K562 (cell line): ENCODE results near the gene DDRGK1. TPM values are rescaled to one million over a fixed set of nuclear protein-coding genes. Genes with fewer than 3 reads are reported as not detected.
"Not testable (repeated sequence)": the region's sequence is repeated elsewhere in the genome, so short reads cannot be mapped to it uniquely, and the experiment has no call there.

Experiments
- ATAC-seq: fragments of 200-7000 bp; cut with Tn5 transposase; 3 replicates; pipeline ENCODE4 v1.9.1; 2020; ENCODE audit warnings: moderate library complexity
- BruUV-seq: library from RNA; stranded (reverse); fragments of 400-500 nt; replicated peaks from 2 replicates; lab custom pipeline; 2021; lab: Mats Ljungman, UMichigan
- CTCF ChIA-PET: fragments of 300-600 bp; formaldehyde crosslinking; extraction: SDS; loops from one replicate; lab custom pipeline; 2021; ENCODE audit warnings: low intra/inter-chr PET ratio; lab: Yijun Ruan, JAX
- POLR2A ChIA-PET: fragments of 300-600, 350-650 bp; sonication (Branson Sonifier 250); formaldehyde crosslinking; extraction: SDS; loops from one replicate; lab custom pipeline; 2021; ENCODE audit warnings: antibody characterized with exemption, inconsistent platforms; lab: Yijun Ruan, JAX
- DNase-seq, 4 experiments: peaks; one replicate each; pipeline versions ENCODE4 v3.0.0 to v3.0.0-alpha.2; 2011 to 2018; ENCODE audit warnings: low spot score in 3 of 4, mixed read lengths in 3 of 4; ENCODE audit errors: extremely low read depth in 1 of 4
- FAIRE-seq: peaks from 2 replicates; lab custom pipeline; 2011; peaks lifted over from hg19 to GRCh38; lab: Jason Lieb, UNC
- H2AFZ ChIP-seq: 2 replicates; pipeline ENCODE4 v1.6.0; 2011; ENCODE audit warnings: low read depth, low read length, control low read depth, inconsistent platforms
- H3K27ac ChIP-seq: fragments of 200-600 bp; 3 replicates; pipeline ENCODE4 v1.8.0; 2011; ENCODE audit warnings: low read depth, mild to moderate bottlenecking, control low read depth, inconsistent platforms, low read length, moderate library complexity, mixed read lengths; ENCODE audit errors: extremely low read depth
- H3K27me3 ChIP-seq, 2 experiments: fragments of 300-600 bp in 1 of 2; 2 replicates in 1 of 2; 3 replicates in 1 of 2; pipeline versions ENCODE4 v1.6.0 to v1.8.0; 2011; ENCODE audit warnings: inconsistent platforms in 2 of 2, low read length in 2 of 2, mild to moderate bottlenecking in 1 of 2, mixed read lengths in 1 of 2, moderate library complexity in 1 of 2; ENCODE audit not compliant: control insufficient read depth in 2 of 2, insufficient read depth in 2 of 2
- H3K36me3 ChIP-seq: fragments of 300-600 bp; 3 replicates; pipeline ENCODE4 v1.8.0; 2011; ENCODE audit warnings: mild to moderate bottlenecking, low read length, inconsistent platforms; ENCODE audit not compliant: control insufficient read depth, insufficient read depth
- H3K4me1 ChIP-seq, 2 experiments: fragments of 200-600 bp in 1 of 2; replicated peaks in 1 of 2; 2 replicates in 1 of 2; 3 replicates in 1 of 2; pipeline versions ENCODE4 v1.5.1 to v1.8.0; 2011; ENCODE audit warnings: inconsistent platforms in 2 of 2, low read length in 2 of 2, mild to moderate bottlenecking in 1 of 2, mixed read lengths in 1 of 2, moderate library complexity in 1 of 2; ENCODE audit not compliant: control insufficient read depth in 2 of 2, insufficient read depth in 2 of 2
- H3K4me2 ChIP-seq: 2 replicates; pipeline ENCODE4 v1.6.1; 2011; ENCODE audit warnings: low read length, control low read depth, inconsistent platforms, mixed read lengths; ENCODE audit not compliant: insufficient read depth
- H3K4me3 ChIP-seq: fragments of 200-600 bp; sonication (generic), shearing (Covaris generic); 2 replicates; pipeline ENCODE4 v1.5.1; 2016; ENCODE audit warnings: control low read depth, inconsistent platforms
- H3K79me2 ChIP-seq: fragments of 200-600 bp; 3 replicates; pipeline ENCODE4 v1.8.0; 2011; ENCODE audit warnings: low read length, inconsistent platforms; ENCODE audit not compliant: control insufficient read depth, insufficient read depth
- H3K9ac ChIP-seq, 2 experiments: 2 replicates each; pipeline versions ENCODE4 v1.6.0 to v1.6.1; 2011; ENCODE audit warnings: low read depth in 2 of 2, low read length in 2 of 2, control low read depth in 1 of 2, inconsistent platforms in 1 of 2, mild to moderate bottlenecking in 1 of 2, mixed read lengths in 1 of 2; ENCODE audit not compliant: insufficient read depth in 1 of 2
- H3K9me1 ChIP-seq: one replicate; pipeline ENCODE4 v1.6.0; 2011; ENCODE audit warnings: inconsistent platforms, mild to moderate bottlenecking, low read length, moderate library complexity; ENCODE audit not compliant: control insufficient read depth, insufficient read depth
- H3K9me3 ChIP-seq: replicated peaks from 2 replicates; pipeline ENCODE4 v1.5.1; 2011; ENCODE audit warnings: low read depth, low read length, inconsistent platforms; ENCODE audit not compliant: control insufficient read depth, insufficient read depth
- H4K20me1 ChIP-seq: replicated peaks from 2 replicates; pipeline ENCODE4 v1.6.1; 2011; ENCODE audit warnings: low read length, inconsistent platforms, mixed read lengths; ENCODE audit not compliant: control insufficient read depth, insufficient read depth
- CEBPB ChIP-seq: fragments of 450-650 bp; IDR thresholded peaks from 2 replicates; pipeline ENCODE4 v1.6.1; 2016; ENCODE audit warnings: missing genetic modification characterization, missing compliant biosample characterization
- HDAC8 ChIP-seq: fragments of 450-650 bp; IDR thresholded peaks from 2 replicates; pipeline ENCODE4 v1.6.1; 2016; ENCODE audit warnings: mild to moderate bottlenecking, missing genetic modification characterization, moderate library complexity, missing compliant biosample characterization
- NCOA2 ChIP-seq, 2 experiments: fragments of 450-650 bp; IDR thresholded peaks; 2 replicates each; pipeline ENCODE4 v1.6.1; 2018; ENCODE audit warnings: mild to moderate bottlenecking in 2 of 2, moderate library complexity in 1 of 2; ENCODE audit not compliant: partially characterized antibody in 2 of 2
- SP1 ChIP-seq: sonication (generic); formaldehyde crosslinking; IDR thresholded peaks from 2 replicates; pipeline ENCODE4 v1.8.1; 2022; ENCODE audit warnings: mild to moderate bottlenecking, missing genetic modification reagents
- WGBS: fragments of 100-300 bp; shearing (Covaris generic); methylation state at CpG from one replicate; pipeline ENCODE4 v1.1.6; 2016; ENCODE audit warnings: low coverage, mixed read lengths; ENCODE audit not compliant: insufficient coverage; ENCODE audit errors: missing lambda C conversion rate; 5-methylcytosine and 5-hydroxymethylcytosine counted together
- in situ Hi-C: fragments of 300-500 bp; cut with MboI; formaldehyde crosslinking; loops from 4 replicates; pipeline ENCODE4 v1.15.0; 2018; ENCODE audit warnings: inconsistent platforms, mixed read lengths
- intact Hi-C: fragments of 100-400 bp; cut with micrococcal nuclease; formaldehyde crosslinking; loops from 2 replicates; pipeline ENCODE4 v1.14.2; 2022
- polyA plus RNA-seq, 8 experiments: library from polyadenylated mRNA; depleted of rRNA in 4 of 8; stranded (reverse) in 5 of 8; unstranded in 3 of 8; fragments of >200 nt; fragmentation: Nextera tagmentation in 2 of 8; fragmentation: Illumina TruSeq in 1 of 8; extraction: Ambion mirVana in 2 of 8; extraction: Trizol in 1 of 8; gene quantifications; 2 replicates each; pipeline versions ENCODE4 v1.2.1 to v1.2.3, GENCODE V29; 2011 to 2014; ENCODE audit warnings: inconsistent platforms in 1 of 8, missing spikeins in 1 of 8
- total RNA-seq, 7 experiments: library from RNA; depleted of rRNA in 6 of 7; stranded (reverse); fragments of >200 nt in 6 of 7; fragmentation: Illumina TruSeq in 2 of 7; extraction: Trizol in 2 of 7; gene quantifications; 2 replicates each; pipeline versions ENCODE4 v1.2.1 to v1.2.3, GENCODE V29; 2011 to 2021; ENCODE audit warnings: low replicate concordance in 1 of 7

The DDRGK1 gene
- total and polyA plus RNA-seq, 9 of the 15 experiments (the other 6 are each of a cell fraction or from before 2014, with no cell fraction given), result 2.3 to 54.4 (median 29.1) TPM

GRCh38 chr20:3218307-3218988 lies 14.0 kb upstream of the DDRGK1 start (continued):
- TF ChIP-seq NCOA2 (IDR thresholded peaks at IDR 0.05; ENCODE audit: partially characterized antibody in 2 of 2) (no peak), HDAC8 (no peak), CEBPB (no peak), SP1 (CRISPR knock-in tag) (no peak)

GRCh38 chr20:3215359-3215917 lies 11.0 kb upstream of the DDRGK1 start:
- H3K4me2 ChIP-seq, H4K20me1 ChIP-seq, DNase-seq, H3K27me3 ChIP-seq, FAIRE-seq, intact Hi-C loops, H3K27ac ChIP-seq, H2AFZ ChIP-seq, H3K4me3 ChIP-seq, ATAC-seq, H3K9ac ChIP-seq, H3K9me1 ChIP-seq, in situ Hi-C loops, H3K9me3 ChIP-seq, BruUV-seq, CTCF ChIA-PET, H3K4me1 ChIP-seq: not testable (repeated sequence)
- POLR2A ChIA-PET, result interaction anchor here (0.8 kb wide), 1 partner anchor 909 kb away, joined by 3 read pairs; no protein-coding TSS in a partner anchor
- H3K79me2 ChIP-seq, result peaks cover 26% of the 10 kb centered on the region
- WGBS, result 94% methylated on average over 6 of the region's 7 CpGs
- H3K36me3 ChIP-seq, result peaks cover 44% of the 10 kb centered on the region; the same call in 2 of the 3 replicates
